Measurements from ENCODE around the gene WDR73.

DNA sequence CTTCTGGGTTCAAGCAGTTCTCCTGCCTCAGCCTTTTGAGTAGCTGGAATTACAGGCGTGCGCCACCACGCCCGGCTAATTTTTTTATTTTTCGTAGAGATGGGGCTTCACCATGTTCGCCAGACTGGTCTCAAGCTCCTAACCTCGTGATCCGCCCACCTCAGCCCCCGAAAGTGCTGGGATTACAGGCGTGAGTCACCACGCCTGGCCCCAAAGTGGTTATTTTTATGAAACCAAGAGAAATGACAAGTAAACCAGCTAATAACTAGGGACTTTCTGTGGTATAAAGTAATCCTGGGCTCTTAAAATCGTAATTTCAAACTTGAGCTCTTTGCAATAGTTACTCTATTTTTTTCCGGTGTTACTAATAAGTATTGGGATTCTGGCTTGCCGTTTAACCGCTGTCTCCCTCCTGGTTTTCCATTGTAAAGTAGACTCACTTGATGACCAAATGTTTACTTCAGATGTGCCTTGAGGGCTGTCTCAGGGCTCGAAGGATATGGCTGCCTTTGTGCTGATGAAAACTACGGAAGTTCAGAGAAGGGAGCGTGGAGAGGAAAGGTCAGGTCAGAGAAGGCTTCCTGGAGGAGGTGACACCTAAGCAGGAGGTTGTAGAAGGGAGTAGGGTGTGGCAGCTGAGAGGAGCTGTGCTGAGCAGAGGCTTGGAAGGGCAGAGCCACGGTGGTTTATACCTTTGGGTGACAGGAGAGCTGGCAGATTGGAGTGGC is 49.1 kb downstream of the WDR73 start:
- TF ChIP-seq, protein P1, sequence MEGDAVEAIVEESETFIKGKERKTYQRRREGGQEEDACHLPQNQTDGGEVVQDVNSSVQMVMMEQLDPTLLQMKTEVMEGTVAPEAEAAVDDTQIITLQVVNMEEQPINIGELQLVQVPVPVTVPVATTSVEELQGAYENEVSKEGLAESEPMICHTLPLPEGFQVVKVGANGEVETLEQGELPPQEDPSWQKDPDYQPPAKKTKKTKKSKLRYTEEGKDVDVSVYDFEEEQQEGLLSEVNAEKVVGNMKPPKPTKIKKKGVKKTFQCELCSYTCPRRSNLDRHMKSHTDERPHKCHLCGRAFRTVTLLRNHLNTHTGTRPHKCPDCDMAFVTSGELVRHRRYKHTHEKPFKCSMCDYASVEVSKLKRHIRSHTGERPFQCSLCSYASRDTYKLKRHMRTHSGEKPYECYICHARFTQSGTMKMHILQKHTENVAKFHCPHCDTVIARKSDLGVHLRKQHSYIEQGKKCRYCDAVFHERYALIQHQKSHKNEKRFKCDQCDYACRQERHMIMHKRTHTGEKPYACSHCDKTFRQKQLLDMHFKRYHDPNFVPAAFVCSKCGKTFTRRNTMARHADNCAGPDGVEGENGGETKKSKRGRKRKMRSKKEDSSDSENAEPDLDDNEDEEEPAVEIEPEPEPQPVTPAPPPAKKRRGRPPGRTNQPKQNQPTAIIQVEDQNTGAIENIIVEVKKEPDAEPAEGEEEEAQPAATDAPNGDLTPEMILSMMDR (IDR thresholded peaks at IDR 0.05), result no peak
- TF ChIP-seq POLR2A (IDR thresholded peaks at IDR 0.05) (no peak), EP300 (IDR thresholded peaks at IDR 0.05) (no peak), POLR2AphosphoS5 (IDR thresholded peaks at IDR 0.05) (no peak)

Data from upper lobe of left lung (tissue), 4 donors.